Suppressor macrophage treated with lipopolysaccharide for 4 hours (primary cell): Measurements from ENCODE around the gene SARS2.

ENCODE experiments used
- DNase-seq: peaks from one replicate; pipeline ENCODE4 v3.0.0-alpha.2; 2020

SARS2 gene

DNA sequence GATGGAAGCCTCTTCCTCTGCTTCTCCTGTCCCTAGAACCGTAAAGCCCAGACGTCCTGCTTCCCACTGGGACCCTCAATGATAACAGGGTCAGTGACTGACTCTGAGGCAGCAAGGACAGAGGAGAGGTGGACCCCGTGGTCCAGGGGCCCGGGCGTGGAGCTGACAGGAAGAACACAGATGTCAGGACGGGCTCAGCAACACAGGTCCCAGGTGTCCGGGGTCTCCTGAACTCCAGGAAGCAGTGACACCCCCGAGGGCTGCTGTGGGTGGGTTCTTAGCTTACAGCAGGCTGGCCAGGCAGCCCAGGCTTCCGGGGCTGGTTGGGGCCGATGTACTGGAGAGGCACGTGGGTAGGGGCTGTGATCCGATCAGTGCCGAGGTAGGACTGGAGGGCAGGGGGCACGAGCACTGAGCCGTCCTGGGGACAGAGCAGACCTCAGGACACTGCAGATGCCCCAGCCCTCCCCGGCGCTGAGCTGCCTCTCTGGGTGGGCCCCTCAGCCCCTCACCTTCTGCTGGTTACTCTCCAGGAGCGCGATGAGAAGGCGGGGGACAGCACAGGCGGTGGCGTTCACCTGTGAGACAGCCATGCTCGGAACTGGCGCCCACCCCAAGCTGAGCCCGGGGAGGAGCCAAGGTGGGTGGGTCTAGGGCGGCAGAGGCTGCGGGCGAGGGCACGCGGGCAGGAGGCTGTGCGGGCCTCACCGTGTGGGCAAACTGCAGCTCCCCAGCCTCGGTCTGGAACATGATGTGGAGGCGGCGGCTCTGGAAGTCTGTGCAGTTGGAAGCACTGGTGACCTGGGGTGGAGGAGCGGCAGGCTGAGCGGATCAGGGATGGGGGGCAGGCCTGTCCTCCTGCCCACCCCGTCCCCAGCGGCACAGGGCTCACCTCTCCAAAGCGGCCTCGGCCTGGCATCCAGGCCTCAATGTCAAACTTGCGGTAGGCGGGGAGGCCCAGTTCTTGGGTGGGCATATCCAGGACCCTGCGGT is 14.9 kb downstream of the SARS2 start:
- DNase-seq, result no peak

DNA sequence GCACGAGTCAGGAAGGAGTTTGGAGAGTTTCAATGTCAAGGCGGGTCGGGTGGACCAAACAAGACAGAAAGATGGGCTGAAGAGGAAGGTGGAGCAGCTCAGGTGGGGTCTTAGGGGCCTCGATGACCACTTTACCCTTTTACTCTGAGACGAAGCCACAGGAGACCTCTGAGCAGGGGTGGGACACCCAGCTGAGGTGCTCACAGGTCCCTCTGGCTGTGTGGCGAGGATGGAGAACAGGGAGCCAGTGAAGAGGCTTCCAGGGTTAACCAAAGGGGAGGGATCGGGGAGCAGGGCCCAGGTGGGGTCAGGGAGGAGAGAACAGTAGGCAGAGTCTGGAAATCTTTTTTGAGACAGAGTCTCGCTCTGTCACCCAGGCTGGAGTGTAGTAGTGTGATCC is 16.6 kb downstream of the SARS2 start:
- no peak for DNase-seq

DNA sequence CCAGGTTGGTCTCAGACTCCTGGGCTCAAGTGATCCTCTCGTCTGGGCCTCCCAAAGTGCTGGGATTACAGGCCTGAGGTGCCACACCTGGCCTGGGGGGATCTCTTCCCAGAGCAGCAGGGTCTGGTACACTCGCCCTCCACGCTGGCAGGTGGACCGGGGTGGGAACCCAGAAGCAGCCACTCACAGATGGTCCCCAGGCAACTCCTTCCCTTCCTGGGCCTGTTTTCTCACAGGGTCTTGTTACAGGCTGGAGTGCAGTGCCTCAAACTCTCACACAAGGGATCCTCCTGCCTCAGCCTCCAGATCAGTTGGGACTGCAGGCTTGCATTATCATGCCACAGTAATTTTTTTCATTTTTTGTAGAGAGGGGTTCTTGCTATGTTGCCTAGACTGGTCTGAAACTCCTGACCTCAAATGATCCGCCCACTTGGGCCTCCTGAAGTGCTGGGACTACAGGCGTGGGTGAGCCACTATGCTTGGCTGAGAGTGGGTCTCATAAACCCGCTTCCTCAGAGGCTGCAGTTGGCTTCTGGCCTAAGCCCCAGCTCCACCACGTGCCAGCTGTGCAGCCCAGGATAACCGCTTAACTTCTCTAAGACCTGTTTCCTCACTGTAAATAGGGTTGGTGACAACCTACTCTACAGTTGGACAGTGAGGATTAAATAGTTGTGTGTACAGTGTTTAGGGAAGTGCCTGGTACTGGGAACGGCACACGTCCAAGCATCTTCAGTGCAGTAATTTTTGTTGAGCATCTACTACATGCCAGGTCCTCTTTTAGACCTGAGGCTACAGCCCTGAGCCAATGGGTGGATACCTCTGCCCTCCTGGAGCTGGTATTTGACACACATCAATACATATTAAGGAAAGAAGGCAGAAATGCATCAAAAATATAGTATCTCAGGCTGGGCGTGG is 17.7 kb downstream of the SARS2 start:
- DNase-seq, result peak; percentile 38

DNA sequence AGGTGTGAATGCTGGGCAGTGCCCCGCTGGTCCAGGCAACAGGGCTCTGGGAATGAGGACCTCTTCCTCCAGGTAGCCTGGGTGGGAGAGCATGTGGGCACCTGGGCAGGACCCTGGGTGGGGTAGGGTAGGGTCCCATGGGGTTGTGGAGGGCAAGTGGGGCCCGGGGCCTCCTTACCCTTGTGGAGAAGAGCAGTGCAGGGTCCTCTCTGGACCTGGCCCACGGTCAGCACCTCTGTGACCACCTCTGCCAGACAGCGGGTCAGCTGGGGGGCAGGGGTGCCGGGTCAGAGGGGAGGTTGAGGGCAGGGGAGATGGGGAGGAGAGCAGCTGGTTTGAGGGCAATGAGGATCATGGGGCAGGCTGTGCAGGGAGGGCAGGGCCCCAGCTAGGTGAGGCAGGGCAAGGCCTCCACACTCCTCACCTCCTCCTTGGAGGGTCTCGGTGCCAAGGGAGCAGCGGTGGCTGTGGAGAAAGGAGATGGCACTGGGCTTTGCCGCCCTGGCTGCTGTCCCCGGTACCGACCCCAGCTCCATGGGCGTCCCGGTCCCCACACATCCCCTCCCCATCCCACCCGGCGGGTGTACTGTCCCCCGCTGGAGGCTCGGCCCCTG is 19.1 kb downstream of the SARS2 start:
- DNase-seq, result no peak

DNA sequence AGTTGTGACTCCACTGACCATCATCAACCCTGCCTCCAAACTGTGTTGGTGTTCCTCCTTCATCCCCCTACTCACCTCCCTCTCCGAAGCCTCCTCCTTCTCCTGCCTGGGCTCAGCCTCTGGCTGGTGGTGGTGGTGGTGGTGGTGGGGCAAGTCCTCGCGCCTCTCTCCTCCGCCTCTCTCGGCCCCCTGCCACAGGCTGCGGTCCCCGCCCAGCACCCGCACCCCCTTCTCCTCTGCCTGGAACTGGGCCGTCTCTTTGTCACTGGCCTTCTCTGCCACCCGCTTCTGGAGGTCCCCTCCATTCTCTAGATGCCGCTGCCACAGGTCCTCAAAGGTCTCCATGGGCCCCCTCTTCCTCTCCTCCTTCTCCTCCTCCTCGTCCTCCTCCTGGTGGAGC is 20.1 kb downstream of the SARS2 start:
- DNase-seq, result no peak

DNA sequence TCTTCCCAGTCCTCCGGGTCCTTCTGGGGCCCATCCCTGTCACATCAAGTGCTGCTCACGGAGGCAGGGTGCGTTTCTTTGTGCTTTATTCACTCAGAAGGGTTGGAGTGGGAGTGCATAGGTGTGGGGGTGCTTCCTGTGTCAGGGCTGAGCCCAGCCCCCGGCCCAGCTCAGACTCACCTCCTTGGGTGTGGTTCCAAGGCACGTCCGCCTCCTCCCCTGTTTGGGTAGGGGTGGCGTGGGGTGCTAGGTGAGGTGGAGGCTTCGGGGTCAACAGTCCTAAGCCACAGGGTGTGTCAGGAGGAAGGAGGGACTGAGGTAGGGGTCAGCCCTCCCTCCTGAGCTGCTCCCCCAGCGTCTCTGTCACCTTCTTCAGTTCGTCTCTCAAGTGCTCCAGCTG is 21.7 kb downstream of the SARS2 start:
- DNase-seq, result no peak

DNA sequence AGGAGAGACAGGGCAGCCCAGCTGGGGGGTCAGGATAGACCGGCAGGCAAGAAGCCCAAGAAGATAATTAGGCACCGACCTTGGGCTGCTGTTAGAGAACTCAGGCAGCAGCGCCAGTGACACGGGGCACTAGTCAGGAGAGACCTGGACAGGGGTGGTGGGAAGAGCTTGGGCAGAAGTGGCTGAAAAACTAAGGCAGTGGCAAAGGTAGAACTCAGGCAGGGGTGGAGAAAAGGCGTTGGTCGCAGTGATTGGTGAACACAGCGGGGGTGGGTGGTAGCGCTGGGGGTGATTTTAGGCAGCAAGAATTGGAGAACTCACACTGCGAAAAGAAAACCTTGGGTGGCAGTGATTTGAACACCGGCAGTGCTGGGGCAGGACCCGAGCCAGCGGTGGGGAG is 22.9 kb downstream of the SARS2 start:
- no peak for DNase-seq

DNA sequence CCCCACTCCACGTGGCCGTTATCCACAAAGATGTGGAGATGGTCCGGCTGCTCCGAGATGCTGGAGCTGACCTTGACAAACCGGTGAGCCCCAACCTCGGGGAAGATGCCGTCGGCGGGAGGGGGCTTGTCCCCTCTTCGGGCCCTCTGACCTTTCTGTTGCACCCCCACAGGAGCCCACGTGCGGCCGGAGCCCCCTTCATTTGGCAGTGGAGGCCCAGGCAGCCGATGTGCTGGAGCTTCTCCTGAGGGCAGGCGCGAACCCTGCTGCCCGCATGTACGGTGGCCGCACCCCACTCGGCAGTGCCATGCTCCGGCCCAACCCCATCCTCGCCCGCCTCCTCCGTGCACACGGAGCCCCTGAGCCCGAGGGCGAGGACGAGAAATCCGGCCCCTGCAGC is 23.3 kb downstream of the SARS2 start:
- no peak for DNase-seq

DNA sequence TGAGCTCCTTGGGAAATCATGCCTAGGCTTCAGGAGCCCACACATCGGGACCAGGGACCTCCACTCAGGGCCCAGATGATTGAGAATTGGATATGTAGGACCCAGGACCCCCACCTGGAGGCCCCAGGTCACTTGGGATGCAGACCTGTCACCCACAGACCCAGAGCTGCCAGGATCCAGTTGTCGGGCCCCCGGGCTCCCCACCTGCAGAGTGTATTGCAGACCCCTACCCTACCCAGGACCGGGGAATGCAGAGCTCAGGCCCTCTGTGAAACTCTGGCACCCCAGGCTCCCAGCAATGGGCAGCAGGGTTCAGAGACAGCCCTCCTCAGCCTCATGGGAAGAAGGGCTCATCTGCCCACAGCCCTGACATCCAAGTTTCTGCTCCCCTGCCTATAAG is 24.9 kb downstream of the SARS2 start:
- no peak for DNase-seq

DNA sequence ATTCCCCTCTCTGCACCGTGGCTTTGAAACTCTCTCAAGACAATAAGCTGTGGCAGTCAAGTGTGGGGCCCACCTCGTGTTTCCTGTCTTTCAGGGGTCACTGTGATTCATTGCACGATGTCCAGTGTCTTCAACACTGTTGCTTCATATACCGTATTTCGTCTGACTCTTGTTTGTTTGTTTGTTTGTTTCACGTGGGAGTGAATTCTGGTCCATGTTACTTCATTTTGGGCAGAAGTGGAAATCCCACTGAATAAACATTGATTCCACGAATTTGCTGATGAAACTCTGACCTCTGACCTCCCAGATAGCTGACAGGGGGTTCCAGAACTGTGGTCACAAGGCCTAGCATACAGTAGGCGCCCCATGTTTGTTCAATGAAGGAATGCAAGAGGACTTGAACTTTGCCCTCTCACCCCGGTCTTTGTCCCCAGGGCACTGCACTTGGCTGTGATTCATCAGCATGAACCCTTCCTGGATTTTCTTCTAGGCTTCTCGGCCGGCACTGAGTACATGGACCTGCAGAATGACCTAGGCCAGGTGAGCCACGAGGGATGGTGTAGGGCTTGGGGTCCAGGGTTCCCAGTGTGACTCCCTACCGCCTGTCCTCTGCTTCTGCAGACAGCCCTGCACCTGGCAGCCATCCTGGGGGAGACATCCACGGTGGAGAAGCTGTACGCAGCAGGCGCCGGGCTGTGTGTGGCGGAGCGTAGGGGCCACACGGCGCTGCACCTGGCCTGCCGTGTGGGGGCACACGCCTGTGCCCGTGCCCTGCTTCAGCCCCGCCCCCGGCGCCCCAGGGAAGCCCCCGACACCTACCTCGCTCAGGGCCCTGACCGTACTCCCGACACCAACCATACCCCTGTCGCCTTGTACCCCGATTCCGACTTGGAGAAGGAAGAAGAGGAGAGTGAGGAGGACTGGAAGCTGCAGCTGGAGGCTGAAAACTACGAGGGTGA is 25.7 kb downstream of the SARS2 start:
- DNase-seq, result peak; percentile 10

DNA sequence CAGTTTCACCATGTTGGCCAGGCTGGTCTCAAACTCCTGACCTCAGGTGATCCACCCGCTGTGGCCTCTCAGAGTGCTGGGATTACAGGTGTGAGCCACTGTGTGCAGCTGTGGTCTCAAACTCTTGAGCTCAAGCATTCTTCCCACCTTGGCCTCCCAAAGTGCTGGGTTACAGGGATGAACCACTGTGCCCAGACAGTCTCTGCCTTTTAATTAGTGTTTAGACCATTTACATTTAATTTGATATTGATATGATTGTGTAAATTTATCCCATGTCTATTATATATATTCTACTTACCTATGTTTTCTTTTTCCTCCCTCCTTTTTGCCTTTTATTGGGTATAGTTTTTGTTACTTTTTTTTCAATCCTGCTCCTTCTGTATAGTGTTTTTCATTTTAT is 28.9 kb downstream of the SARS2 start:
- no peak for DNase-seq

DNA sequence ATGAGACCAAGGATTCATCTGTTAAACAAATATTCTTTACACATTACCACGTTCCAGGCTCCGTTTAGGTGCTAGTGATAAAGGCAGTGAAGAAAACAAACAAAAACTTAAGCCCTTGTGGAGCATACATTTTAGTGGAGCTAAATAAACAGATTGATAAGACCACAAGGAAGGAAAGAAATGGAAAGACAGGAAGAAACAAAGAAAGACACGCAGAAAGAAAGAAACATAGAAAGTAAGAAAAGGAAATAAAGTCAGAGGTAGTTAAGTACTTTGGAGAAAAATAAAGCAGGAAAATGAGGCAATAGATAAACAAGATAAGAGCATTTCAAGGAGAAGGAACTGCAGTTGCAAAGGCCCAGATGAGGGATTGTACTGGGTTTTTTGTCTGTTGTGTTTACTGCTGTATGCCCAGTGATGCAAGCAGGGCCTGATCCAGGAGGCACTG is 29.8 kb downstream of the SARS2 start:
- DNase-seq, result peak; percentile 15

DNA sequence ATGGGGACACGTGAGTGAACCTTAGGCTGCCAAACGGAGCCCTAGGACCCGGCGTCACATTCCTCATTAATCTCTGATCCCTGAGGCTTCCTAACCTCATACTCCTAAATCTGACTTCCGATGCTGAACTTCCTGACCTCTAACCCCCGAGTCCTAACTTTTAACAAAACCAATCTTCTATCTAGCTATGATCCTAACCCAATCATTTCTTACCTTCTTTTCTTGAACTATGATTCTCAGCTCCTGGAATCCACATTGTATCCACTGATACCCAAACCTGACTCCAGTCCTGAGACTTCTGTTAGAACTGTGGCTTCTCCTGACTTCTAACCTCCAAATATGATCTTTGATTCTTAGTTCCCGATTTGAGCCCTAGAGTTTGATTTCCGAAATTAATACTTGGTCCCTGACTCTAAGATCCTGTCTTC is 30.3 kb downstream of the SARS2 start:
- peak; percentile 69 for DNase-seq

DNA sequence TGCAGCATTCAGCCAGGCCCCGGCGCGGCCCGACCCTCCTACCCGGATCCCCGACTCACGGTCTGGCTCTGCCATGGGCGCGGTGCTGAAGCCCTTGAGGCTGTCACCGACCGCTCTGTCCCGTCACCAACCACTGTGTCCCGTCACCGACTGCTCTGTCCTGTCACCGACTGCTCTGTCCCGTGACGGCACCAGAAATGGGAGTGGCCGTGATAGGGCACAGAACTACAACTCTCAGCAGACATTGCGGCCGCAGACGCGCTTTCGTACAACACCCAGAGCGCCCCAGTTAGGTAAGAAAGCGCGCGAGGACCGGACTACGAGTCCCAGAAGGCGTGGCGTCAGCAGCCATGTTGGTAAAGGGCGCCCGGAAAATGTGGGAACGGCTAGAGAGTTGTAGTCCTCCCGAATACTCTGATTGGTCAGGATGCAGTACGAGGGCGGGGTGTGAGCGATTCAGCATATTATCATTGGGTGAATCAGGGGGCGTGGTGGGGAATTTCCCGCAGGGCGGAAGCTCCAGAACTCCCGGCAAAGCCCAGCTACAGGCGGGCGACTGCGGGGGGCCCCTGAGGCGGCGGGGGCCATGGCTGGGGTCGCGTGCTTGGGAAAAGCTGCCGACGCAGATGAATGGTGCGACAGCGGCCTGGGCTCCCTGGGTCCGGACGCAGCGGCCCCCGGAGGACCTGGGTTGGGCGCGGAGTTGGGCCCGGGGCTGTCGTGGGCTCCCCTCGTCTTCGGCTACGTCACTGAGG is 30.9 kb downstream of the SARS2 start, which contains the start of the genes NFKBIB and SIRT2:
NFKBIB (plus strand) TSS at position 523 of the 755 bp plus-strand sequence; CDS start at position 587, 64 bp downstream.
SIRT2 (minus strand) TSS at position 172 of the 755 bp plus-strand sequence; CDS start at position 75, 97 bp downstream.
- peak; percentile 100 for DNase-seq

DNA sequence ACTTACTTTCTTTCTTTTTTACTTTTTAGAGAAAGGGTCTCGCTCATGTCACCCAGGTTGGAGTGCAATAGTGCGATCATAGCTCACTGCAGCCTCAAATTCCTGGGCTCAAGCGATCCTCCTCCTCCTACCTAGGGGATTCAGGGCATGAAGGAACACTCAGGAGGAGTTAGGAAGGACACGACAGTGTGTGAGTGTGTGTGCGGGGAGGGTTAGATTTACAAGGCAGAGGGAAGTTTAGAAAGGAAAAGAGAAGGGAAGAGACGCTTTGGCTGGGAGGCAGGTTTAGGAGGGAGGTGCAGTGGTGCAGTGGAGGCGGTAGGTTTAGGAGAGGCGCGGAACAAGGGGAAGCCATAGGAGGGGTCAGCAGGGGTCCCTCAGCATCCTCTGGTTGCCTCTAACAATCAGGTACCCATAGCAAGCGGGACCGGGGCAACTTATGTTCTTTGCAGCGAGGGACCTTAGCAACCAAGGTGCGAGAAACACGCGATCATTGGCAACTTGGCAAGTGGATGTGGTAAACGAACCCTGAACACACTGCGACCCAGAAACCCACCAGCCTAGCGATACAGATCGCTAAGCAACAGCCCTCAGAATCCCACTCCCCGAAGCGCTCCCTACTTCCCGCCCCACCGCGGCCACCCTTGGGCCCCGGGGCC is 31.6 kb downstream of the SARS2 start:
- peak; percentile 25 for DNase-seq

DNA sequence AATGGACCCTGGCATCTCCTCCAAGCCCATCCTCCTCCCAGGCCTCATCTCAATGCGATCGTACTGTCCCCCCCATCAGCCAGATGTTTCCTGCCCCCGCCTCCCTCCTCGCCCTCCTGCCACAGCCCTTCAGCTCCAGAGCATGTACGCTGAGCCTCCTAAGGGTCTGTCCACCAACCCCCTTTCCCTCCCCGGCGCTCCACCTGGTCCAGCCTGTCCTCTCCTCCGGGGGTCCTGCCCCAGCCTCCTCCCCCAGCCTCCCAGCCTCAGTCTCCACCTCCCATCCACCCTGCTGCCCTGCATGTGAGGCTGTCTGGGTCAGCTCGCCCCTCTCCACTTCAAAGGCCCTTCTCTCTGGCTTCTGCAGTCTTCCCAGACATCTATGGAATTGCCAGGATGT is 35.6 kb downstream of the SARS2 start:
- DNase-seq, result no peak

DNA sequence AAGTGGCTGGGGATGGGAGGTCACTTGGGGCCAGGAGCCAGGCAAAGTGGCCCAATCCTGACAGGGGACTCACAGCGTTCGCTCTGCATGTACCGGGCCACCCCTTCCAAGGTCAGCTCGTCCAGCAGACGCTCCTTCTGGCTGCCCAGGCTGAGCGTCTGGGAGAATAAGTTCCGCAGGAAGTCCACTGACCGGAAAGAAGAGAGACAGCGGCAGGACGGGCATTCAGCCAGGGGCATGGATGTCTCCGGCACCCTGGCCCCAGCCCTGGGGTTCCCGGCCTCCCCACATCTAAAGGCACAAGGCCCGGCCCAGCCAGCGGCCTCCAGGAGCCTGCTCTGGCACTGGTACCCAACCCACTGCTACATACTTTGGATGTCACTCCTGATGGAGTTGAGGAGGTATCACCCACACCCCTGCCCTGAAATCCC is 37.2 kb downstream of the SARS2 start:
- DNase-seq, result no peak

DNA sequence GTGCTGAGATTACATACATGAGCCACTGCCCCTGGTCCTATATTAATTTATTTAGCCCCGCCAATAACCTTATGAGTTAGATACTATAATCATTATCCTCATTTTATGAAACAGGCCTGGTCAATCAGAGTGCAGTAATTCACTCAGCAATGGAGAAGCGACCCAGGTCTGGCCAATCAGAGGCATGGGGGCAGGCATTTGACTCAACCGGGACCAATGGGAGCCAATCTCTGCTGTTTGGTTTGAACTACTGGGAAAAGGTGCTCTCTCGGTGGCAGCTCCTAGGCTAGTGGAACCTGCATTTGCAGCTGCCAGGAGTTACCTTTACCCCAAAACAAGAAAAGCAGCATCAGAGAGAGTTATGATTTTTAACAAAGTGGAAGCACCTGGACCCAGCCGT is 37.7 kb downstream of the SARS2 start:
- DNase-seq, result no peak

DNA sequence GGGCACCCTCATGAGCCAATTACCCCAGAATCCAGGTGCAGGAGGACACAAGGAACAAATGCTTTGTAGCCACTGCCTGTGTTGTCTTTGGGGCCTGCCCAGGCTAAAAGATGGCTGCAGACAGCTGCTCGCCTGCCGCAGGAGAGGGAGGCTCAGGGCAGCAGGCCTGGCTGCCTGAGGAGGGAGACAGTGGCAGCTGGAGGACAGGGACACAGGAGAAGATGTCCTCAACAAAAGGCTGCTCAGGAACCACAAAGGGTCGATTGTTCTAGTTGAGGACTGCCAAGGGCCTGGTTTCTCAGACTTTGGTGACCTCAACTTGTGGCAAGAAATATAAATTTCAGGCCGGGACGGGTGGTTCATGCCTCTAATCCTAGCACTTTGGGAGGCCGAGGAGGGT is 38.8 kb downstream of the SARS2 start:
- no peak for DNase-seq

DNA sequence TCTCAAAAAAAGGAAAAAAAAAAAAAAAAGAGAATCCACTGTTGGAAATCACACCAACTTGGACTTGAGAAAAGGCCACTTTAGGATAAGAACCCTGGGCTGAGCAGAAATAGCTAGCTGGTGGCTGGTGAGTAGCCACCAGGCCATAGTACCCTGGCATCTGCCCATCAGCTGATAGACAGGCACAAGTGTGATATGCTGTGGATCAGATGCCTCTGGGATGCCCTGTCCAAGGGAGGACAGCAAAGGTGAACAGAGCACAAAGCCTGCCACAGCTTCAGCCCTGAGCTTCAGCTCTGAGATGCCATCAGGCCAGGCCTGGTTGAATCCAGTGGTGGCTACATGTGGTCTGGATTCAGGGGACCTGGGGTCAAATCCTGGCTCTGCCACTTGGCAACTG is 39.9 kb downstream of the SARS2 start:
- DNase-seq, result no peak
